ENCODE measurements around the gene PPFIA2. TPM values are rescaled to one million over a fixed set of nuclear protein-coding genes. Genes with fewer than 3 reads are reported as not detected.

PPFIA2 gene
- total RNA-seq, 1 experiment from 2014 or later, result not detected

DNA sequence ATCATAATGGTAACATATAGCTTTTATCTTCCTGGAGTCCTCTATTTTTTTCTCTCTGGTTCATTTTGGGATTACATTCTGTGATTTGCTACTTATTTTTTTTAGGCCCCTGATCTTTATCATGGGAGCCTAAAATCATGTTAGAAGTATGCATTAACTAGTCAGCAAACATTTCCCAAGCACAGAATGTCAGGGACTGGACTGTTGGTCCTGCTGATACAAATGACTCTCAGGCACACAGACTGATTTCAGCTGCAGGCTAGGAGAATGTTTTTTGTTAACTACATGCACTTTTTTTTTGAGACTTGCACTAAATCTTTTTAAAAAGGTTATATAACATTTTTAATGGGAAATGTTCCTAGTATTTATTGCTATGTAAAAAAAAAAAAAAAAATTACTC lies 550.1 kb downstream of the PPFIA2 start:
- Histone ChIP-seq H3K27ac (ENCODE audit: low read length) (no peak overlapping the region), H3K4me1 (ENCODE audit: insufficient read depth, low read length) (peaks cover 11% of the 10 kb centered on the region; the same call in 1 of the 2 replicates), H3F3A (ENCODE audit: low read length, unreplicated experiment) (no peaks in the 10 kb centered on the region), H3K9me2 (replicated peaks; ENCODE audit: low read length) (no peaks in the 10 kb centered on the region), H3K36me3 (ENCODE audit: low read depth, low read length) (no peaks in the 10 kb centered on the region), H3K4me3 (ENCODE audit: low read length) (no peak overlapping the region), H3K4me2 (ENCODE audit: low read length) (no peak overlapping the region), H3K9ac (ENCODE audit: low read length) (no peak overlapping the region), H4K20me1 (ENCODE audit: low read length) (no peaks in the 10 kb centered on the region), H2AFZ (ENCODE audit: low read length) (no peak overlapping the region), H3K79me2 (ENCODE audit: low read length) (no peaks in the 10 kb centered on the region), H3K27me3 (ENCODE audit: low read length) (no peaks in the 10 kb centered on the region), H3K9me3 (ENCODE audit: low read length) (no peaks in the 10 kb centered on the region)
- ChIA-PET CTCF (no interaction called here), POLR2A (ENCODE audit: unreplicated experiment) (no interaction called here)
- intact Hi-C loops (cut with micrococcal nuclease), result no loop called here
- no TSS peak for BruUV-seq (replicated peaks)
- no peak for DNase-seq
- TF ChIP-seq, protein P1, sequence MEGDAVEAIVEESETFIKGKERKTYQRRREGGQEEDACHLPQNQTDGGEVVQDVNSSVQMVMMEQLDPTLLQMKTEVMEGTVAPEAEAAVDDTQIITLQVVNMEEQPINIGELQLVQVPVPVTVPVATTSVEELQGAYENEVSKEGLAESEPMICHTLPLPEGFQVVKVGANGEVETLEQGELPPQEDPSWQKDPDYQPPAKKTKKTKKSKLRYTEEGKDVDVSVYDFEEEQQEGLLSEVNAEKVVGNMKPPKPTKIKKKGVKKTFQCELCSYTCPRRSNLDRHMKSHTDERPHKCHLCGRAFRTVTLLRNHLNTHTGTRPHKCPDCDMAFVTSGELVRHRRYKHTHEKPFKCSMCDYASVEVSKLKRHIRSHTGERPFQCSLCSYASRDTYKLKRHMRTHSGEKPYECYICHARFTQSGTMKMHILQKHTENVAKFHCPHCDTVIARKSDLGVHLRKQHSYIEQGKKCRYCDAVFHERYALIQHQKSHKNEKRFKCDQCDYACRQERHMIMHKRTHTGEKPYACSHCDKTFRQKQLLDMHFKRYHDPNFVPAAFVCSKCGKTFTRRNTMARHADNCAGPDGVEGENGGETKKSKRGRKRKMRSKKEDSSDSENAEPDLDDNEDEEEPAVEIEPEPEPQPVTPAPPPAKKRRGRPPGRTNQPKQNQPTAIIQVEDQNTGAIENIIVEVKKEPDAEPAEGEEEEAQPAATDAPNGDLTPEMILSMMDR (conservative IDR thresholded peaks at IDR 0.05; ENCODE audit: low read depth, low read length), result no peak
- TF ChIP-seq EZH2phosphoT487 (IDR thresholded peaks at IDR 0.05; ENCODE audit: borderline replicate concordance, low read length), result no peak
- TF ChIP-seq EZH2 (IDR thresholded peaks at IDR 0.05; ENCODE audit: low read length, unreplicated experiment), result no peak
- no peak for ATAC-seq

DNA sequence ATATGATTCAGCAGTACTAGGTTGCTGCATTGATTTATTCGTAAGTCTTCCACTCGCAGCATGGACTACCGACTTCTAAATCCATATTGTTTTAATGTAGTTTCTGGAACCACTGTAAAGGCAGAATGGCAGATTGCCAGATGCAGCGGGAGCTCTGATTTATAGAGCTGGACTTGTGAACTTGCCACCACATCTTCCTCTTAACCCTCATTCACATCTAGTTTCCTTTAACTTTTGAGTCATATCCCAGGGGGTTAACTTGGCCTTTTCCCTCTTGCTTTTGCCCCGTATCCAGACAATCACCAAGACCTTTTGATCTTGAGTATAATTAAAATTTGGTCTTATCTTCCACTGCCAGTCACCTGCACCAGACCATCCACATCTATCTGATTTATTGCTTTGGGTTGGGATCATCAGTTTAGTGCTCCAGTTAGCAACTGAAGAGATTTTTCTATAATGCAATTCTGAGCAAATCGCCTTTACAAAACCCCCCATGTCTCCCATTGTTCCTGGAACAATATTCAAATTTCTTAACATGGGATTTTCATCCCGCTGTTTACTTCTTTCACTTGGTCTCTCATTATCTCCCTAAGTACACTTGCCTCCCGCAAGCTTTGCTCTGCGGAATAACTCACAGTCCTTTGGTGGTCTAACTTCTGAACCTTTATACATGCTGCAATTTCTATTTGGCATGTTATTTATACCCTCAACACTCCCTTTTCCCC lies 550.8 kb downstream of the PPFIA2 start:
- H3K9ac ChIP-seq (ENCODE audit: low read length), result no peak overlapping the region
- POLR2A ChIA-PET (ENCODE audit: unreplicated experiment), result no interaction called here
- intact Hi-C loops (cut with micrococcal nuclease), result no loop called here
- peaks cover 11% of the 10 kb centered on the region; the same call in 1 of the 2 replicates for H3K4me1 ChIP-seq (ENCODE audit: insufficient read depth, low read length)
- no peak overlapping the region for H3K27ac ChIP-seq (ENCODE audit: low read length)
- no TSS peak for BruUV-seq (replicated peaks)
- H2AFZ ChIP-seq (ENCODE audit: low read length), result no peak overlapping the region
- H4K20me1 ChIP-seq (ENCODE audit: low read length), result no peaks in the 10 kb centered on the region
- no peaks in the 10 kb centered on the region for H3K79me2 ChIP-seq (ENCODE audit: low read length)
- H3K4me2 ChIP-seq (ENCODE audit: low read length), result no peak overlapping the region
- H3K36me3 ChIP-seq (ENCODE audit: low read depth, low read length), result no peaks in the 10 kb centered on the region
- no peak overlapping the region for H3K4me3 ChIP-seq (ENCODE audit: low read length)
- H3F3A ChIP-seq (ENCODE audit: low read length, unreplicated experiment), result no peaks in the 10 kb centered on the region
- ATAC-seq (no peak), DNase-seq (no peak)
- no peaks in the 10 kb centered on the region for H3K9me2 ChIP-seq (replicated peaks; ENCODE audit: low read length)
- CTCF ChIA-PET, result no interaction called here
- TF ChIP-seq, protein P1 (conservative IDR thresholded peaks at IDR 0.05; ENCODE audit: low read depth, low read length), result no peak
- TF ChIP-seq EZH2 (IDR thresholded peaks at IDR 0.05; ENCODE audit: low read length, unreplicated experiment) (no peak), EZH2phosphoT487 (IDR thresholded peaks at IDR 0.05; ENCODE audit: borderline replicate concordance, low read length) (no peak)
- no peaks in the 10 kb centered on the region for H3K9me3 ChIP-seq (ENCODE audit: low read length)
- H3K27me3 ChIP-seq (ENCODE audit: low read length), result no peaks in the 10 kb centered on the region

All from PC-3 (cell line).